ENCODE data around the gene GNA12.

DNA sequence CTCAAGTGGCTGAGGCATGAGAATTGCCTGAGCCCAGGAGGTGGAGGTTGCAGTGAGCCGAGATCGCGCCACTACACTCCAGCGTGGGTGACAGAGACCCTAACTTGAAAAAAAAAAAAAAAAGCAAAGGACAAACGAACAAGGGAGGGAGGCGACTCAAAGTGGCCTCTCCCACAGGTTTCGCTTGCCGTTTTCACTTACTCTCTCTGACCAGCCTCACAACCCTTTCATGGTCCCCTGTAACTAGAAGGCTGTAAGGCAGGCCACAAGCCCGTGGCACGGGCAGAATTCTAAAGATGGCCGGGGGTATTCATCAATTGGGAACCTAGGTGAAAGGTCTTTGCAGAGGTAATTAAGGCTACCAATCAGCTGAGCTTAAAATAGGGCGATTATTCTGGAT lies 25.5 kb downstream of the GNA12 start:
- TF ChIP-seq POLR2A (IDR thresholded peaks at IDR 0.05) (no peak), CTCF (IDR thresholded peaks at IDR 0.05) (no peak)
